HUDEP-2 (cell line): ENCODE measurements around the gene SNN.
A peak's percentile ranks its signal among the peaks of the same experiment; 100 is the strongest.

Source experiments
- DNase-seq, 76 experiments: peaks; one replicate each; lab custom pipeline; 2025; ENCODE audit not compliant: unreplicated experiment in 76 of 76; lab: John Stamatoyannopoulos, UW

Gene SNN

GRCh38 chr16:11726008-11726407 is 57.8 kb downstream of the SNN start:
- DNase-seq = no peak

- DNase-seq = peak in 4 of 76 experiments; percentile 2 to 20 (median 13)
Measured at GRCh38 chr16:11727796-11728543, 59.7 kb downstream of the SNN start.
